SK-N-SH treated with all-trans-retinoic acid at 6 μM for 48 hours (cell line): ENCODE data around the gene CLDN8.

ENCODE experiments used
- ATAC-seq: fragments of 200-7000 bp; cut with Tn5 transposase; 3 replicates; pipeline ENCODE4 v1.9.1; 2020; ENCODE audit warnings: mild to moderate bottlenecking, moderate library complexity
- ARNTL ChIP-seq: fragments of 450-650 bp; formaldehyde crosslinking; IDR thresholded peaks from 2 replicates; pipeline ENCODE4 v1.5.0; 2020; ENCODE audit warnings: low read depth, mild to moderate bottlenecking, moderate library complexity, borderline replicate concordance
- BACH2 ChIP-seq: fragments of 250-450 bp; sonication (Bioruptor Pico); IDR thresholded peaks from 2 replicates; pipeline ENCODE4 v1.9.0; 2021; ENCODE audit warnings: mild to moderate bottlenecking, borderline replicate concordance
- ESRRG ChIP-seq: fragments of 250-450 bp; sonication (Bioruptor Pico); IDR thresholded peaks from 2 replicates; pipeline ENCODE4 v1.6.1; 2021; ENCODE audit warnings: mild to moderate bottlenecking
- GLIS3 ChIP-seq: fragments of 250-450 bp; sonication (Bioruptor Pico); IDR thresholded peaks from 2 replicates; pipeline ENCODE4 v1.5.0; 2020; ENCODE audit warnings: mild to moderate bottlenecking, moderate library complexity
- ISL1 ChIP-seq: fragments of 250-450 bp; sonication (Bioruptor Pico); IDR thresholded peaks from 2 replicates; pipeline ENCODE4 v2.1.2; 2022; ENCODE audit warnings: mild to moderate bottlenecking, moderate library complexity
- OSR1 ChIP-seq: fragments of 250-450 bp; sonication (Bioruptor Pico); IDR thresholded peaks from 2 replicates; pipeline ENCODE4 v1.8.0; 2022; ENCODE audit warnings: moderate library complexity, mild to moderate bottlenecking, inconsistent platforms
- PPARA ChIP-seq: fragments of 250-450 bp; sonication (Bioruptor Pico); IDR thresholded peaks from 2 replicates; pipeline ENCODE4 v1.5.0; 2020; ENCODE audit warnings: mild to moderate bottlenecking, borderline replicate concordance
- RARB ChIP-seq: fragments of 250-450 bp; sonication (Bioruptor Pico); IDR thresholded peaks from 2 replicates; pipeline ENCODE4 v1.8.0; 2021; ENCODE audit warnings: mild to moderate bottlenecking, moderate library complexity
- SNAI2 ChIP-seq: fragments of 250-450 bp; sonication (Bioruptor Pico); IDR thresholded peaks from 2 replicates; pipeline ENCODE4 v1.5.0; 2020; ENCODE audit warnings: mild to moderate bottlenecking, moderate library complexity
- TCF4 ChIP-seq: fragments of 250-450 bp; sonication (Bioruptor Pico); IDR thresholded peaks from 2 replicates; pipeline ENCODE4 v1.8.0; 2021; ENCODE audit warnings: mild to moderate bottlenecking, moderate library complexity, borderline replicate concordance
- TOX ChIP-seq: fragments of 250-450 bp; sonication (Bioruptor Pico); IDR thresholded peaks from 2 replicates; pipeline ENCODE4 v1.8.0; 2021; ENCODE audit warnings: mild to moderate bottlenecking, moderate library complexity, borderline replicate concordance
- ZC3H10 ChIP-seq: fragments of 250-450 bp; sonication (Bioruptor Pico); IDR thresholded peaks from 2 replicates; pipeline ENCODE4 v1.5.1; 2021; ENCODE audit warnings: mild to moderate bottlenecking, moderate library complexity
- ZFP3 ChIP-seq: fragments of 250-450 bp; sonication (Bioruptor Pico); IDR thresholded peaks from 2 replicates; pipeline ENCODE4 v1.5.0; 2020; ENCODE audit warnings: mild to moderate bottlenecking, moderate library complexity
- ZFP30 ChIP-seq: fragments of 450-650 bp; formaldehyde crosslinking; IDR thresholded peaks from 2 replicates; pipeline ENCODE4 v1.5.0; 2022; ENCODE audit warnings: mild to moderate bottlenecking, moderate library complexity
- ZNF565 ChIP-seq: fragments of 450-650 bp; formaldehyde crosslinking; conservative IDR thresholded peaks from 2 replicates; pipeline ENCODE4 v1.5.0; 2020; ENCODE audit warnings: low read depth, mild to moderate bottlenecking, moderate library complexity
- ZNF70 ChIP-seq: fragments of 450-650 bp; formaldehyde crosslinking; IDR thresholded peaks from 2 replicates; pipeline ENCODE4 v1.5.0; 2020; ENCODE audit warnings: mild to moderate bottlenecking, moderate library complexity
- ZNF8 ChIP-seq: fragments of 450-650 bp; formaldehyde crosslinking; IDR thresholded peaks from 2 replicates; pipeline ENCODE4 v1.5.0; 2020; ENCODE audit warnings: mild to moderate bottlenecking, moderate library complexity
- TF ChIP-seq, protein P1 (sequence below): fragments of 250-450 bp; sonication (Bioruptor Pico); IDR thresholded peaks from 2 replicates; pipeline ENCODE4 v1.5.1; 2021; ENCODE audit warnings: mild to moderate bottlenecking, moderate library complexity
- TF ChIP-seq, protein P2 (sequence below): fragments of 250-450 bp; sonication (Bioruptor Pico); IDR thresholded peaks from 2 replicates; pipeline ENCODE4 v1.8.0; 2020; ENCODE audit warnings: mild to moderate bottlenecking, moderate library complexity, borderline replicate concordance
- TF ChIP-seq, protein P3 (sequence below): fragments of 250-450 bp; sonication (Bioruptor Pico); IDR thresholded peaks from 2 replicates; pipeline ENCODE4 v1.5.1; 2020; ENCODE audit warnings: low read depth, mild to moderate bottlenecking, moderate library complexity
- TF ChIP-seq, protein P4 (sequence below): fragments of 250-450 bp; sonication (Bioruptor Pico); IDR thresholded peaks from 2 replicates; pipeline ENCODE4 v1.5.0; 2020; ENCODE audit warnings: mild to moderate bottlenecking, moderate library complexity
- TF ChIP-seq, protein P5 (sequence below): fragments of 250-450 bp; sonication (Bioruptor Pico); IDR thresholded peaks from 2 replicates; pipeline ENCODE4 v1.8.0; 2021; ENCODE audit warnings: low read depth, mild to moderate bottlenecking, moderate library complexity, borderline replicate concordance

The CLDN8 gene

DNA sequence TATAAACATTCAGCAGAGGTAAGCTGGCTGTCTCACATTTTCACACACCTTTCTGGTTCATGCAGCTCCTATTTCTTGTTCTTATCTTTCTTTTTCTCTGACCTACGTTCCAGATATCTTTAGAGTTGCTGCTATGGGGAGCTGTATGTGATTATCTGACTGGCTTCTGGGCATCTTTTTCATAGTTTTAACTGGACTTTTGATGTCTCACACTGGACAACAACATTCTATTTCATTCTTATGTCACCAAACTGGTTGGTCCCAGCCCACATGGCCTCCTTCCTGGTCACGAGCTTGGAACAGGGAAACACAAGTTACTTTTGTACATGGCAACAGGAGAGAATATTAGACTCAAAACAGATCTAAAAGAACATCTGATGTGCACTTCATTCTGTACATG is 7.7 kb upstream of the CLDN8 start:
- TF ChIP-seq, protein P1, sequence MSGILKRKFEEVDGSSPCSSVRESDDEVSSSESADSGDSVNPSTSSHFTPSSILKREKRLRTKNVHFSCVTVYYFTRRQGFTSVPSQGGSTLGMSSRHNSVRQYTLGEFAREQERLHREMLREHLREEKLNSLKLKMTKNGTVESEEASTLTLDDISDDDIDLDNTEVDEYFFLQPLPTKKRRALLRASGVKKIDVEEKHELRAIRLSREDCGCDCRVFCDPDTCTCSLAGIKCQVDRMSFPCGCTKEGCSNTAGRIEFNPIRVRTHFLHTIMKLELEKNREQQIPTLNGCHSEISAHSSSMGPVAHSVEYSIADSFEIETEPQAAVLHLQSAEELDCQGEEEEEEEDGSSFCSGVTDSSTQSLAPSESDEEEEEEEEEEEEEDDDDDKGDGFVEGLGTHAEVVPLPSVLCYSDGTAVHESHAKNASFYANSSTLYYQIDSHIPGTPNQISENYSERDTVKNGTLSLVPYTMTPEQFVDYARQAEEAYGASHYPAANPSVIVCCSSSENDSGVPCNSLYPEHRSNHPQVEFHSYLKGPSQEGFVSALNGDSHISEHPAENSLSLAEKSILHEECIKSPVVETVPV (CRISPR knock-in tag): no peak
- TF ChIP-seq, protein P2, sequence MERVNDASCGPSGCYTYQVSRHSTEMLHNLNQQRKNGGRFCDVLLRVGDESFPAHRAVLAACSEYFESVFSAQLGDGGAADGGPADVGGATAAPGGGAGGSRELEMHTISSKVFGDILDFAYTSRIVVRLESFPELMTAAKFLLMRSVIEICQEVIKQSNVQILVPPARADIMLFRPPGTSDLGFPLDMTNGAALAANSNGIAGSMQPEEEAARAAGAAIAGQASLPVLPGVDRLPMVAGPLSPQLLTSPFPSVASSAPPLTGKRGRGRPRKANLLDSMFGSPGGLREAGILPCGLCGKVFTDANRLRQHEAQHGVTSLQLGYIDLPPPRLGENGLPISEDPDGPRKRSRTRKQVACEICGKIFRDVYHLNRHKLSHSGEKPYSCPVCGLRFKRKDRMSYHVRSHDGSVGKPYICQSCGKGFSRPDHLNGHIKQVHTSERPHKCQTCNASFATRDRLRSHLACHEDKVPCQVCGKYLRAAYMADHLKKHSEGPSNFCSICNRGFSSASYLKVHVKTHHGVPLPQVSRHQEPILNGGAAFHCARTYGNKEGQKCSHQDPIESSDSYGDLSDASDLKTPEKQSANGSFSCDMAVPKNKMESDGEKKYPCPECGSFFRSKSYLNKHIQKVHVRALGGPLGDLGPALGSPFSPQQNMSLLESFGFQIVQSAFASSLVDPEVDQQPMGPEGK (CRISPR knock-in tag): no peak
- TF ChIP-seq ZFP3 (CRISPR knock-in tag): no peak
- TF ChIP-seq, protein P3, sequence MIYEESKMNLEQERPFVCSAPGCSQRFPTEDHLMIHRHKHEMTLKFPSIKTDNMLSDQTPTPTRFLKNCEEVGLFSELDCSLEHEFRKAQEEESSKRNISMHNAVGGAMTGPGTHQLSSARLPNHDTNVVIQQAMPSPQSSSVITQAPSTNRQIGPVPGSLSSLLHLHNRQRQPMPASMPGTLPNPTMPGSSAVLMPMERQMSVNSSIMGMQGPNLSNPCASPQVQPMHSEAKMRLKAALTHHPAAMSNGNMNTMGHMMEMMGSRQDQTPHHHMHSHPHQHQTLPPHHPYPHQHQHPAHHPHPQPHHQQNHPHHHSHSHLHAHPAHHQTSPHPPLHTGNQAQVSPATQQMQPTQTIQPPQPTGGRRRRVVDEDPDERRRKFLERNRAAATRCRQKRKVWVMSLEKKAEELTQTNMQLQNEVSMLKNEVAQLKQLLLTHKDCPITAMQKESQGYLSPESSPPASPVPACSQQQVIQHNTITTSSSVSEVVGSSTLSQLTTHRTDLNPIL: no peak
- TF ChIP-seq SNAI2: no peak
- no peak for TF ChIP-seq TOX
- no peak for TF ChIP-seq ZC3H10 (CRISPR knock-in tag)
- no peak for TF ChIP-seq ZNF565 (CRISPR knock-in tag)
- TF ChIP-seq PPARA (CRISPR knock-in tag): no peak
- no peak for TF ChIP-seq ZNF8
- TF ChIP-seq TCF4 (CRISPR knock-in tag): no peak
- no peak for TF ChIP-seq ISL1 (CRISPR knock-in tag)
- TF ChIP-seq ZNF70: no peak
- TF ChIP-seq ZFP30: no peak
- no peak for TF ChIP-seq GLIS3 (CRISPR knock-in tag)
- TF ChIP-seq, protein P4, sequence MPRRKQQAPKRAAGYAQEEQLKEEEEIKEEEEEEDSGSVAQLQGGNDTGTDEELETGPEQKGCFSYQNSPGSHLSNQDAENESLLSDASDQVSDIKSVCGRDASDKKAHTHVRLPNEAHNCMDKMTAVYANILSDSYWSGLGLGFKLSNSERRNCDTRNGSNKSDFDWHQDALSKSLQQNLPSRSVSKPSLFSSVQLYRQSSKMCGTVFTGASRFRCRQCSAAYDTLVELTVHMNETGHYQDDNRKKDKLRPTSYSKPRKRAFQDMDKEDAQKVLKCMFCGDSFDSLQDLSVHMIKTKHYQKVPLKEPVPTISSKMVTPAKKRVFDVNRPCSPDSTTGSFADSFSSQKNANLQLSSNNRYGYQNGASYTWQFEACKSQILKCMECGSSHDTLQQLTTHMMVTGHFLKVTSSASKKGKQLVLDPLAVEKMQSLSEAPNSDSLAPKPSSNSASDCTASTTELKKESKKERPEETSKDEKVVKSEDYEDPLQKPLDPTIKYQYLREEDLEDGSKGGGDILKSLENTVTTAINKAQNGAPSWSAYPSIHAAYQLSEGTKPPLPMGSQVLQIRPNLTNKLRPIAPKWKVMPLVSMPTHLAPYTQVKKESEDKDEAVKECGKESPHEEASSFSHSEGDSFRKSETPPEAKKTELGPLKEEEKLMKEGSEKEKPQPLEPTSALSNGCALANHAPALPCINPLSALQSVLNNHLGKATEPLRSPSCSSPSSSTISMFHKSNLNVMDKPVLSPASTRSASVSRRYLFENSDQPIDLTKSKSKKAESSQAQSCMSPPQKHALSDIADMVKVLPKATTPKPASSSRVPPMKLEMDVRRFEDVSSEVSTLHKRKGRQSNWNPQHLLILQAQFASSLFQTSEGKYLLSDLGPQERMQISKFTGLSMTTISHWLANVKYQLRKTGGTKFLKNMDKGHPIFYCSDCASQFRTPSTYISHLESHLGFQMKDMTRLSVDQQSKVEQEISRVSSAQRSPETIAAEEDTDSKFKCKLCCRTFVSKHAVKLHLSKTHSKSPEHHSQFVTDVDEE (CRISPR knock-in tag): no peak
- TF ChIP-seq ESRRG: no peak
- TF ChIP-seq BACH2: no peak
- TF ChIP-seq RARB (CRISPR knock-in tag): no peak
- TF ChIP-seq, all 23 proteins: peak for 0
- ATAC-seq: no peak

DNA sequence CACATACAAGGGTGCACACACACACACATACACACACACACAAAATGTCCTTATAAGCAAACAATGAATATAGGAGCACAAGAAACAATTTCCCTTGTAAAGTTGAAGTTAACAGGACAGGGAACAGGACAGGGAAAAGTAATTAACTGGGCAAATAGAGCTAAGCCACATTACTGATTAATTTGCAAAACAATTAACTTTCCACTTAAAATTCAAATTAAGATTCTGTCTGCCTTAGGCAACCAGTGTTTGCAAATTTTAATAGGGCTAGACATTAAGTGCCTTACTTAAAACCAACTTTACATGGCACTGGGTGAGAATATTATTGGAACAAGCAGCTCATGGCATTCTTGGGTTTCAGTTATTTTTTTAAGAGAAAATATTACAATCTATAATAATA is 6.8 kb upstream of the CLDN8 start:
- ATAC-seq: no peak
- no peak for TF ChIP-seq ZNF8
- no peak for TF ChIP-seq ESRRG
- TF ChIP-seq ARNTL: no peak
- TF ChIP-seq ZFP30: no peak
- no peak for TF ChIP-seq TOX
- TF ChIP-seq ZNF565 (CRISPR knock-in tag): no peak
- TF ChIP-seq, protein P3: no peak
- no peak for TF ChIP-seq GLIS3 (CRISPR knock-in tag)

DNA sequence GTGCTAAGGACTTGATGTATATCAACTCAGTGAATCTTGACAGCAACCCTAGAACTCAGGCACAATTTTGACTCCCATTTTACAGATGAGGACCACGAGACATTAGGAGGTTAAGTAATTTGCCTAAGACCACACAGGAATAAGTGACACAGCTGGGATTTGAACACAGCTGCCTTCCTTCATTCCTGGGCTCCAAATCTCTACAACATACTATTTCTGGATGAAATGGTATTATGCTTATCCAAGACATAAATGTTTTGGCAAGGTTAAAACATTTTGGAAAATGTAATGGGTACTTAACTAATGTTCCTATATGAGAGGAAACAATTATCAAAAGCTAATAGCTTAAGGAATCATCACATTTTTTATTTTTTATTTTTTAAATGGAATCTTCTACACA is 4.8 kb downstream of the CLDN8 start:
- TF ChIP-seq, protein P4 (CRISPR knock-in tag): no peak
- TF ChIP-seq BACH2: no peak
- TF ChIP-seq, protein P3: no peak
- no peak for TF ChIP-seq GLIS3 (CRISPR knock-in tag)
- no peak for TF ChIP-seq ZNF565 (CRISPR knock-in tag)
- no peak for TF ChIP-seq TCF4 (CRISPR knock-in tag)
- TF ChIP-seq ARNTL: no peak
- TF ChIP-seq, protein P5, sequence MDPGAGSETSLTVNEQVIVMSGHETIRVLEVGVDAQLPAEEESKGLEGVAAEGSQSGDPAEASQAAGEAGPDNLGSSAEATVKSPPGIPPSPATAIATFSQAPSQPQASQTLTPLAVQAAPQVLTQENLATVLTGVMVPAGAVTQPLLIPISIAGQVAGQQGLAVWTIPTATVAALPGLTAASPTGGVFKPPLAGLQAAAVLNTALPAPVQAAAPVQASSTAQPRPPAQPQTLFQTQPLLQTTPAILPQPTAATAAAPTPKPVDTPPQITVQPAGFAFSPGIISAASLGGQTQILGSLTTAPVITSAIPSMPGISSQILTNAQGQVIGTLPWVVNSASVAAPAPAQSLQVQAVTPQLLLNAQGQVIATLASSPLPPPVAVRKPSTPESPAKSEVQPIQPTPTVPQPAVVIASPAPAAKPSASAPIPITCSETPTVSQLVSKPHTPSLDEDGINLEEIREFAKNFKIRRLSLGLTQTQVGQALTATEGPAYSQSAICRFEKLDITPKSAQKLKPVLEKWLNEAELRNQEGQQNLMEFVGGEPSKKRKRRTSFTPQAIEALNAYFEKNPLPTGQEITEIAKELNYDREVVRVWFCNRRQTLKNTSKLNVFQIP (CRISPR knock-in tag): no peak
- TF ChIP-seq TOX: no peak
- TF ChIP-seq ZC3H10 (CRISPR knock-in tag): no peak
- no peak for TF ChIP-seq OSR1
- TF ChIP-seq ZNF70: no peak
- no peak for TF ChIP-seq ZFP3 (CRISPR knock-in tag)
- no peak for TF ChIP-seq ZFP30
- ATAC-seq: no peak
